ENCODE results near the gene TAS1R2.

TAS1R2 gene

GRCh38 chr1:18831656-18832055 is 27.8 kb downstream of the TAS1R2 start (continued):
- TF ChIP-seq, protein P1, sequence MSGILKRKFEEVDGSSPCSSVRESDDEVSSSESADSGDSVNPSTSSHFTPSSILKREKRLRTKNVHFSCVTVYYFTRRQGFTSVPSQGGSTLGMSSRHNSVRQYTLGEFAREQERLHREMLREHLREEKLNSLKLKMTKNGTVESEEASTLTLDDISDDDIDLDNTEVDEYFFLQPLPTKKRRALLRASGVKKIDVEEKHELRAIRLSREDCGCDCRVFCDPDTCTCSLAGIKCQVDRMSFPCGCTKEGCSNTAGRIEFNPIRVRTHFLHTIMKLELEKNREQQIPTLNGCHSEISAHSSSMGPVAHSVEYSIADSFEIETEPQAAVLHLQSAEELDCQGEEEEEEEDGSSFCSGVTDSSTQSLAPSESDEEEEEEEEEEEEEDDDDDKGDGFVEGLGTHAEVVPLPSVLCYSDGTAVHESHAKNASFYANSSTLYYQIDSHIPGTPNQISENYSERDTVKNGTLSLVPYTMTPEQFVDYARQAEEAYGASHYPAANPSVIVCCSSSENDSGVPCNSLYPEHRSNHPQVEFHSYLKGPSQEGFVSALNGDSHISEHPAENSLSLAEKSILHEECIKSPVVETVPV (CRISPR knock-in tag; IDR thresholded peaks at IDR 0.05): no peak
- no peak for TF ChIP-seq POU6F1 (CRISPR knock-in tag; IDR thresholded peaks at IDR 0.05; ENCODE audit: borderline replicate concordance, low read depth)
- TF ChIP-seq TSHZ2 (CRISPR knock-in tag; IDR thresholded peaks at IDR 0.05): no peak
- no peak for TF ChIP-seq ESRRG (CRISPR knock-in tag; IDR thresholded peaks at IDR 0.05)
- TF ChIP-seq ISL1 (CRISPR knock-in tag; IDR thresholded peaks at IDR 0.05): no peak

GRCh38 chr1:18830596-18830995 is 28.9 kb downstream of the TAS1R2 start:
- TF ChIP-seq PPARA (CRISPR knock-in tag; IDR thresholded peaks at IDR 0.05; ENCODE audit: borderline replicate concordance): no peak
- TF ChIP-seq RARB (CRISPR knock-in tag; IDR thresholded peaks at IDR 0.05): no peak
- TF ChIP-seq TCF4 (CRISPR knock-in tag; IDR thresholded peaks at IDR 0.05; ENCODE audit: borderline replicate concordance): peak; percentile 98
- no peak for TF ChIP-seq SNAI2 (CRISPR knock-in tag; IDR thresholded peaks at IDR 0.05)
- no peak for TF ChIP-seq ZNF8 (CRISPR knock-in tag; IDR thresholded peaks at IDR 0.05)
- TF ChIP-seq TSHZ2 (CRISPR knock-in tag; IDR thresholded peaks at IDR 0.05): peak; percentile 87
- no peak for TF ChIP-seq GLIS3 (CRISPR knock-in tag; IDR thresholded peaks at IDR 0.05)
- TF ChIP-seq ARNTL (CRISPR knock-in tag; IDR thresholded peaks at IDR 0.05; ENCODE audit: borderline replicate concordance, low read depth): no peak
- no peak for TF ChIP-seq ESRRG (CRISPR knock-in tag; IDR thresholded peaks at IDR 0.05)
- peak; percentile 25; the same call in 1 of the 3 replicates for ATAC-seq

DNA sequence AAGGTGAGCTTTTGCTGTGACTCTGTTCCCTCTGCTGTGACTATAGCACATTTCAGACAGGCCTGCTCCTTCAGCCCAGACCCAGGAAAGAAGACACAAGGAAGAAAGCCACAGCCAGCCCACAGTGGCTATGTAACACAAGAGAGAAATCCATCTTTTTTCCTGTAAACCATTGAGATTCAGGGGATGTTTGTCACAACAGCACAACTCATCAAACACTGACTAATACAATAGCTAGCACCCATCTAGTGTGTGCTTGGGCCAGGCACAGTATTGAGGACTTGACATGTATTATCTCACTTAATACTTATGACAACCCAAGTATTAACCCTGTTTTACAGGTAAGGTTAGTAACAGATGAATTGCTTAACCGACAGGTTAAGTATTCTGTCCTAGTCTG is 29.8 kb downstream of the TAS1R2 start:
- TF ChIP-seq RARB (CRISPR knock-in tag; IDR thresholded peaks at IDR 0.05) (no peak), TSHZ2 (CRISPR knock-in tag; IDR thresholded peaks at IDR 0.05) (no peak)
- ATAC-seq: no peak

DNA sequence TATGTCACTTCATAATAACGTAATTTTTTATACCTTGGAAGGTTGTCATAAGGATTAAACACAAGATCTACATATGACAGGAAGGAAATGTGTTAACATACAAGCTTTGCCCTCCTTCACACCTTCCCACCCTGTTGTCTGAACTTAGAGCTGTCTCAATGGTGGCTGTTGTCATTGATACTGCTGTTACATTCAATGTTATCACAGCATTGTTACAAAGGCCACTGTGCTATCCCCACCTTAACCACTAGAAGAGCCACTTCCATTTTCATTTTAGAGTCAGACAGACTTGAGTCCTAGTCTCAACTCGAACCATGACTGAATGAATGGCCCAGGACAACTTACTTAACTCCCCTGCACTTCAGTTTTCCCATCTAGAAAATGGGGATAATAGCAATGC is 31.2 kb downstream of the TAS1R2 start:
- TF ChIP-seq ZC3H10 (CRISPR knock-in tag; IDR thresholded peaks at IDR 0.05): no peak
- no peak for TF ChIP-seq BACH2 (CRISPR knock-in tag; IDR thresholded peaks at IDR 0.05; ENCODE audit: borderline replicate concordance)
- ATAC-seq: no peak
